Uterus (tissue), 2 donors: ENCODE results near the gene POU2AF2.

Experiments
- POLR2A ChIP-seq, 2 donors: fragments of 450-650 bp; IDR thresholded peaks; one replicate each; pipeline ENCODE4 v1.6.1; 2016; ENCODE audit warnings: antibody characterized with exemption in 2 of 2, mild to moderate bottlenecking in 1 of 2, moderate library complexity in 1 of 2
- TF ChIP-seq, protein P1 (sequence below), 4 experiments: fragments of 200-600 bp in 2 of 4; fragments of 450-650 bp in 2 of 4; sonication (generic) in 2 of 4; IDR thresholded peaks; one replicate each; pipeline ENCODE4 v1.5.1; 2016 to 2019; ENCODE audit warnings: antibody characterized with exemption in 4 of 4, mild to moderate bottlenecking in 2 of 4, moderate library complexity in 1 of 4

DNA sequence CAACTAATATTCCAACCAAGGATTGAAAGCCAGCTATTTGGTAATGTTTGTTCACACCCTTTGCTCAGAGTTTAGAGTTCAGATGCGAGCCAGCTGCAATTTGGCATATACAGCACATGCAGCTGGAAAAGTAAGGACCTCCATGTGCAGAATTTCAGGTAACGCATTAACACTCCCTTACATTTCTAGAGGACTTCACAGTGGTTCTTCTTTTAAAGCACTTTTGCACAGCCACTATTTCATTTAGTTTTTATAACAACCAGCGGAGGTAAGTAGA, 56.3 kb downstream of the POU2AF2 start:
- TF ChIP-seq, protein P1, sequence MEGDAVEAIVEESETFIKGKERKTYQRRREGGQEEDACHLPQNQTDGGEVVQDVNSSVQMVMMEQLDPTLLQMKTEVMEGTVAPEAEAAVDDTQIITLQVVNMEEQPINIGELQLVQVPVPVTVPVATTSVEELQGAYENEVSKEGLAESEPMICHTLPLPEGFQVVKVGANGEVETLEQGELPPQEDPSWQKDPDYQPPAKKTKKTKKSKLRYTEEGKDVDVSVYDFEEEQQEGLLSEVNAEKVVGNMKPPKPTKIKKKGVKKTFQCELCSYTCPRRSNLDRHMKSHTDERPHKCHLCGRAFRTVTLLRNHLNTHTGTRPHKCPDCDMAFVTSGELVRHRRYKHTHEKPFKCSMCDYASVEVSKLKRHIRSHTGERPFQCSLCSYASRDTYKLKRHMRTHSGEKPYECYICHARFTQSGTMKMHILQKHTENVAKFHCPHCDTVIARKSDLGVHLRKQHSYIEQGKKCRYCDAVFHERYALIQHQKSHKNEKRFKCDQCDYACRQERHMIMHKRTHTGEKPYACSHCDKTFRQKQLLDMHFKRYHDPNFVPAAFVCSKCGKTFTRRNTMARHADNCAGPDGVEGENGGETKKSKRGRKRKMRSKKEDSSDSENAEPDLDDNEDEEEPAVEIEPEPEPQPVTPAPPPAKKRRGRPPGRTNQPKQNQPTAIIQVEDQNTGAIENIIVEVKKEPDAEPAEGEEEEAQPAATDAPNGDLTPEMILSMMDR (IDR thresholded peaks at IDR 0.05) = no peak
- no peak for TF ChIP-seq POLR2A (IDR thresholded peaks at IDR 0.05)
